ENCODE measurements around the gene NUP98. TPM values are rescaled to one million over a fixed set of nuclear protein-coding genes. Genes with fewer than 3 reads are reported as not detected.
A peak's percentile ranks its signal among the peaks of the same experiment; 100 is the strongest.

Gene NUP98
- total and polyA plus RNA-seq, 2 of the 13 experiments (the other 11 are each of a cell fraction or from before 2014, with no cell fraction given): 76.6 to 85.3 TPM

DNA sequence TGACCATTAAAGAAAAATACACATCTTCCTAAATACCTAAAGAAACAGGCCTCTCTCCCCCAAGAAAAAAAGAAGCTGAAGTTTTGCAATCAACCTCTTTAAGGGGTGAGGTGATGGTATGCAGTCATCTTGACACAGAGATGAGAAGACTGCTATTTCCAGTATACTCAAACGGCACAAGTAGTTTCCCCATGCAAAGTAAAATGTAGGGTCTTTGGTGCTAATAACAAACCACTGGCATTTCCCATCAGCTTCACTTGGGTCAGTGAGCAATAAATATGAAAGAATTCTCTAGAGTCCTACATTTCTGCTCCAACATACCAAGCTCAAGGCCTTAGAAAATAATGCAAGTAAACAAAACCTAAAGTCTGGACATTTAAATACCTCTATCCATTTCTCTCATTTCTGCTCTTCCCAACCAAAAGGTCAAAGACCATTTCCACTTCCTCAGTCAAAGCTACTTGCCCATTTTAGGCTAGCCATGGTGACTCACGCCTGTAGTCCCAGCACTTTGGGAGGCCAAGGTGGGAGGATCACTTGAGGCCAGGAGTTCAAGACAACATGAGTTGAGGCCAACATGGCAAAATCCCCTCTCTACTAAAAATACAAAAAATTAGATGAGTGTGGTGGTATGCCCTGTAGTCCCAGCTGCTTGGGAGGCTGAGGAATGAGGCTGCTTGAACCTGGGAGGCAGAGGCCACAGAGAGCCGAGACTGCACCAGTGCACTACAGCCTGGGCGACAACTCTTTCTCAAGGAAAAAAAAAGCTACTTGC, 86.7 kb downstream of the NUP98 start (continued):
- peak; percentile 48; the same call in 1 of the 2 replicates for TF ChIP-seq SRF (IDR thresholded peaks at IDR 0.05; ENCODE audit: low read depth, low read length)
- TF ChIP-seq, protein P1, sequence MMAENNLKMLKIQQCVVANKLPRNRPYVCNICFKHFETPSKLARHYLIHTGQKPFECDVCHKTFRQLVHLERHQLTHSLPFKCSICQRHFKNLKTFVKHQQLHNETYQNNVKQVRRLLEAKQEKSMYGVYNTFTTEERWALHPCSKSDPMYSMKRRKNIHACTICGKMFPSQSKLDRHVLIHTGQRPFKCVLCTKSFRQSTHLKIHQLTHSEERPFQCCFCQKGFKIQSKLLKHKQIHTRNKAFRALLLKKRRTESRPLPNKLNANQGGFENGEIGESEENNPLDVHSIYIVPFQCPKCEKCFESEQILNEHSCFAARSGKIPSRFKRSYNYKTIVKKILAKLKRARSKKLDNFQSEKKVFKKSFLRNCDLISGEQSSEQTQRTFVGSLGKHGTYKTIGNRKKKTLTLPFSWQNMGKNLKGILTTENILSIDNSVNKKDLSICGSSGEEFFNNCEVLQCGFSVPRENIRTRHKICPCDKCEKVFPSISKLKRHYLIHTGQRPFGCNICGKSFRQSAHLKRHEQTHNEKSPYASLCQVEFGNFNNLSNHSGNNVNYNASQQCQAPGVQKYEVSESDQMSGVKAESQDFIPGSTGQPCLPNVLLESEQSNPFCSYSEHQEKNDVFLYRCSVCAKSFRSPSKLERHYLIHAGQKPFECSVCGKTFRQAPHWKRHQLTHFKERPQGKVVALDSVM (CRISPR knock-in tag; IDR thresholded peaks at IDR 0.05): peak; percentile 91
- no peak for TF ChIP-seq NFIC (IDR thresholded peaks at IDR 0.05; ENCODE audit: low read length)
- no peak for TF ChIP-seq CBX1 (IDR thresholded peaks at IDR 0.05; ENCODE audit: low read depth)

DNA sequence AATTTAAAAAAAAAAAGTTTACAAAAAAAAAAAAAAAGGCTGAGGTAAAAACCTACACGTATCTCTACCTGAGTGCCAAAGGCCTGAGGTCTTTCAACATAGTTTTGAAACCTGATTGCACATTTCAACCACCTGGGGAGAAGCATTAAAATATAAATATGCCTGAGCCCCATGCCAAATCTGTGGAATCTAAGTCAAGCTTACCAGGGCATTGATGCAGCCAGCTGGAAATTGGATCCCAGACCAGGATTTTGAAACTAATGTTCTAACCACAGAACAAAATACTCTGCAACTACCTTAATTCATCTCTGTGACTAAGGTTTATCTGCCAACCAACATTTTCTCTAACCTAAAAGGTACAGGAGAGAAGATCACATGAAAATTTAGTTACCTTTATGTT, 87.4 kb downstream of the NUP98 start:
- Histone ChIP-seq H3K79me2 (ENCODE audit: insufficient read depth, low read length) (no peaks in the 10 kb centered on the region), H3K27ac (ENCODE audit: extremely low read length, insufficient read depth, low read length) (no peak overlapping the region), H4K20me1 (ENCODE audit: insufficient read depth, low read length) (no peaks in the 10 kb centered on the region; the same call in 1 of the 2 replicates), H3K27me3 (ENCODE audit: control insufficient read depth in 1 of 2, insufficient read depth in 2 of 2, low read length in 2 of 2) (no peaks in the 10 kb centered on the region), H3K4me1 (ENCODE audit: insufficient read depth, low read length) (peaks cover 40% of the 10 kb centered on the region), H3K4me2 (ENCODE audit: low read depth, low read length) (no peak overlapping the region), H3K36me3 (replicated peaks in 1 of 2; ENCODE audit: control insufficient read depth in 1 of 2, insufficient read depth in 2 of 2, low read length in 2 of 2) (peaks cover 4 to 72% of the 10 kb centered on the region in 2 experiments), H3K9me3 (ENCODE audit: low read length) (no peaks in the 10 kb centered on the region), H3K4me3 (replicated peaks in 1 of 3; ENCODE audit: insufficient read depth in 1 of 3, low read depth in 2 of 3, low read length in 3 of 3) (no peak overlapping the region), H2AFZ (ENCODE audit: low read length) (no peak overlapping the region), H3K9ac (ENCODE audit: insufficient read depth, low read depth, low read length) (no peak overlapping the region)
- 100% methylated on average over 1 of the region's 1 CpG for WGBS (ENCODE audit: low lambda C conversion rate)
- POLR2A ChIA-PET: no interaction called here
- ATAC-seq (no peak), DNase-seq (ENCODE audit: low spot score) (no peak), FAIRE-seq (no peak)
- CTCF ChIA-PET (ENCODE audit: low intra/inter-chr PET ratio, low total read pairs): no interaction called here
- intact Hi-C loops (cut with micrococcal nuclease; ENCODE audit: unreplicated experiment): no loop called here
- no TSS peak for BruUV-seq (replicated peaks)
- in situ Hi-C loops (cut with HindIII; ENCODE audit: extremely low pct_ligation_motif_present, low pct_unique_long_range_greater_than_20kb): no loop called here
- TF ChIP-seq, protein P2, sequence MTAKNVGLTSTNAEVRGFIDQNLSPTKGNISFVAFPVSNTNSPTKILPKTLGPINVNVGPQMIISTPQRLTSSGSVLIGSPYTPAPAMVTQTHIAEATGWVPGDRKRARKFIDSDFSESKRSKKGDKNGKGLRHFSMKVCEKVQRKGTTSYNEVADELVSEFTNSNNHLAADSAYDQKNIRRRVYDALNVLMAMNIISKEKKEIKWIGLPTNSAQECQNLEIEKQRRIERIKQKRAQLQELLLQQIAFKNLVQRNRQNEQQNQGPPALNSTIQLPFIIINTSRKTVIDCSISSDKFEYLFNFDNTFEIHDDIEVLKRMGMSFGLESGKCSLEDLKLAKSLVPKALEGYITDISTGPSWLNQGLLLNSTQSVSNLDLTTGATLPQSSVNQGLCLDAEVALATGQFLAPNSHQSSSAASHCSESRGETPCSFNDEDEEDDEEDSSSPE (CRISPR knock-in tag; IDR thresholded peaks at IDR 0.05): no peak
- TF ChIP-seq NR1H2 (CRISPR knock-in tag; IDR thresholded peaks at IDR 0.05; ENCODE audit: borderline replicate concordance, low read depth): no peak
- no peak for TF ChIP-seq MAFK (conservative IDR thresholded peaks at IDR 0.05 in 1 of 2, IDR thresholded peaks at IDR 0.05 in 1 of 2; ENCODE audit: low read length in 2 of 2)
- TF ChIP-seq, protein P3, sequence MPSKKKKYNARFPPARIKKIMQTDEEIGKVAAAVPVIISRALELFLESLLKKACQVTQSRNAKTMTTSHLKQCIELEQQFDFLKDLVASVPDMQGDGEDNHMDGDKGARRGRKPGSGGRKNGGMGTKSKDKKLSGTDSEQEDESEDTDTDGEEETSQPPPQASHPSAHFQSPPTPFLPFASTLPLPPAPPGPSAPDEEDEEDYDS (CRISPR knock-in tag; IDR thresholded peaks at IDR 0.05): no peak
- no peak for TF ChIP-seq NPAS2 (CRISPR knock-in tag; IDR thresholded peaks at IDR 0.05; ENCODE audit: borderline replicate concordance)
- no peak for TF ChIP-seq ELF4 (CRISPR knock-in tag; IDR thresholded peaks at IDR 0.05; ENCODE audit: borderline replicate concordance)
- no peak for TF ChIP-seq HOXA9 (CRISPR knock-in tag; IDR thresholded peaks at IDR 0.05; ENCODE audit: borderline replicate concordance)
- TF ChIP-seq, protein P4, sequence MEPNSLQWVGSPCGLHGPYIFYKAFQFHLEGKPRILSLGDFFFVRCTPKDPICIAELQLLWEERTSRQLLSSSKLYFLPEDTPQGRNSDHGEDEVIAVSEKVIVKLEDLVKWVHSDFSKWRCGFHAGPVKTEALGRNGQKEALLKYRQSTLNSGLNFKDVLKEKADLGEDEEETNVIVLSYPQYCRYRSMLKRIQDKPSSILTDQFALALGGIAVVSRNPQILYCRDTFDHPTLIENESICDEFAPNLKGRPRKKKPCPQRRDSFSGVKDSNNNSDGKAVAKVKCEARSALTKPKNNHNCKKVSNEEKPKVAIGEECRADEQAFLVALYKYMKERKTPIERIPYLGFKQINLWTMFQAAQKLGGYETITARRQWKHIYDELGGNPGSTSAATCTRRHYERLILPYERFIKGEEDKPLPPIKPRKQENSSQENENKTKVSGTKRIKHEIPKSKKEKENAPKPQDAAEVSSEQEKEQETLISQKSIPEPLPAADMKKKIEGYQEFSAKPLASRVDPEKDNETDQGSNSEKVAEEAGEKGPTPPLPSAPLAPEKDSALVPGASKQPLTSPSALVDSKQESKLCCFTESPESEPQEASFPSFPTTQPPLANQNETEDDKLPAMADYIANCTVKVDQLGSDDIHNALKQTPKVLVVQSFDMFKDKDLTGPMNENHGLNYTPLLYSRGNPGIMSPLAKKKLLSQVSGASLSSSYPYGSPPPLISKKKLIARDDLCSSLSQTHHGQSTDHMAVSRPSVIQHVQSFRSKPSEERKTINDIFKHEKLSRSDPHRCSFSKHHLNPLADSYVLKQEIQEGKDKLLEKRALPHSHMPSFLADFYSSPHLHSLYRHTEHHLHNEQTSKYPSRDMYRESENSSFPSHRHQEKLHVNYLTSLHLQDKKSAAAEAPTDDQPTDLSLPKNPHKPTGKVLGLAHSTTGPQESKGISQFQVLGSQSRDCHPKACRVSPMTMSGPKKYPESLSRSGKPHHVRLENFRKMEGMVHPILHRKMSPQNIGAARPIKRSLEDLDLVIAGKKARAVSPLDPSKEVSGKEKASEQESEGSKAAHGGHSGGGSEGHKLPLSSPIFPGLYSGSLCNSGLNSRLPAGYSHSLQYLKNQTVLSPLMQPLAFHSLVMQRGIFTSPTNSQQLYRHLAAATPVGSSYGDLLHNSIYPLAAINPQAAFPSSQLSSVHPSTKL (CRISPR knock-in tag; IDR thresholded peaks at IDR 0.05): no peak
